HG03432 (cell line): ENCODE data around the gene CLDN6.
A peak's percentile ranks its signal among the peaks of the same experiment; 100 is the strongest.

Source experiments
- ATAC-seq: cut with Tn5 transposase; IDR thresholded peaks from one replicate; pipeline ENCODE4 v1.9.1; 2021; ENCODE audit warnings: mild to moderate bottlenecking, moderate library complexity; ENCODE audit not compliant: unreplicated experiment

The CLDN6 gene

GRCh38 chr16:3029491-3030221, 11.7 kb upstream of the CLDN6 start:
- ATAC-seq, result no peak

- ATAC-seq, result no peak
Measured at GRCh38 chr16:3028716-3029319, 10.8 kb upstream of the CLDN6 start.

DNA sequence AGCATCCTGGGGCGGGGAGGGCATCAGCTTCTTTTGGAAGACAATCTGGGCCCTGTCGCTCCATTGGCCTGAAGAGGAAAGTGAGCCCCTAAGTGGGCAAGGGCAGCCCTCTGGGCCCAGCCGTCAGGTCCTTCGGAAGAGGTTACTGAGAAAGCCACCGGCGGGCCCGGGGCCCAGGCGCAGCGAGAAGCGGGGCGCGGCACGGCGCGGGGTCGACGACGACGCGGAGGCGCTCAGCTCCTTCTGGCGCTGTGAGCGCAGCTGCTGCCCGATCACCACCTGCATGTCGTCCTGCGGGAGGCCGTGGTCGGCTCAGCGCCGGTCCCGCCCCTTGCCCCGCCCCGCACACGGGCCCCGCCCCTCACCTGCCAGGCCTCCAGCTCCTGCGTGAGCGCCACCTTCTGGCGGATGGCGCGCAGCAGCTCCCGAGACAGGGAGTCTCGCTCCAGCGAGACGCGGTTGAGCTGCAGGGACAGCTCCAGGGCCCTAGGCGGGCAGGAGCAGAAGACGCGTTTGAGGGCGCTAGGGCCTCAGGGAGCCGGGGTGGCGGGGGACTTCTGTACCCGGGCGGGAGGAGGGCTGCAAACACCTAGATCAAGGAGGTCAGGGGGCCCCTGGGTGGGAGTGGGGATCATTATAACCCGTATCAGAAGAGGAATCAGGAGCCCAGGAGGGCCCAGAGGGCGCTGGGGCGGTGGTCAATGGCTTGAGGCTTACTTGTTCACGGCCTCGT, 10.2 kb upstream of the CLDN6 start:
- peak; percentile 27 for ATAC-seq

- ATAC-seq, result no peak
Measured at GRCh38 chr16:3027489-3027795, 9.5 kb upstream of the CLDN6 start.

DNA sequence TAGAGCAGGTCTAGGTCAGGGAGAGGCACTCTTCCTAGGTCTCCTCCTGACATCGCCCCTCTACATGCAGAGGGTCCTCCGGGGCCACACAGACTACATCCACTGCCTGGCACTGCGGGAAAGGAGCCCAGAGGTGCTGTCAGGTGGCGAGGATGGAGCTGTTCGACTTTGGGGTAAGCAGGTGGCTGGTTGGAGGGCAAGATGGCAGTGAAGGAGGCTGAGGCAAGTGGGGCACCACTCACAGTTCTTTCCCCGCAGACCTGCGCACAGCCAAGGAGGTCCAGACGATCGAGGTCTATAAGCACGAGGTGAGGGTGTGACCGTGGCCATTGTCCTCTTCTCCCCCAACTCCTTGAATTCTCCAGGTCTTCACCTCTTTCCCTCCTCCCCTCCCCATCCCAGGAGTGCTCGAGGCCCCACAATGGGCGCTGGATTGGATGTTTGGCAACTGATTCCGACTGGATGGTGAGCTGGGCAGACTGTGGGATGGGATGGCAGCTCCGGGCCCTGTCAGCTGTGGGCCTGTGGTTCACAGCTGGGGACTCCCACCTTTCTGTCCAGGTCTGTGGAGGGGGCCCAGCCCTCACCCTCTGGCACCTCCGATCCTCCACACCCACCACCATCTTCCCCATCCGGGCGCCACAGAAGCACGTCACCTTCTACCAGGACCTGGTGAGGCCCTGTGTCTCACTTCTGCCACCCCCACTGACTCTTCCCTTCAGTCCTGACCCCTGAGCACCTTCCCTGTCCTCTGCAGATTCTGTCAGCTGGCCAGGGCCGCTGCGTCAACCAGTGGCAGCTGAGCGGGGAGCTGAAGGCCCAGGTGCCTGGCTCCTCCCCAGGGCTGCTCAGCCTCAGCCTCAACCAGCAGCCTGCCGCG, 8.9 kb upstream of the CLDN6 start:
- no peak for ATAC-seq

GRCh38 chr16:3026003-3026378, 8.0 kb upstream of the CLDN6 start:
- ATAC-seq, result no peak

DNA sequence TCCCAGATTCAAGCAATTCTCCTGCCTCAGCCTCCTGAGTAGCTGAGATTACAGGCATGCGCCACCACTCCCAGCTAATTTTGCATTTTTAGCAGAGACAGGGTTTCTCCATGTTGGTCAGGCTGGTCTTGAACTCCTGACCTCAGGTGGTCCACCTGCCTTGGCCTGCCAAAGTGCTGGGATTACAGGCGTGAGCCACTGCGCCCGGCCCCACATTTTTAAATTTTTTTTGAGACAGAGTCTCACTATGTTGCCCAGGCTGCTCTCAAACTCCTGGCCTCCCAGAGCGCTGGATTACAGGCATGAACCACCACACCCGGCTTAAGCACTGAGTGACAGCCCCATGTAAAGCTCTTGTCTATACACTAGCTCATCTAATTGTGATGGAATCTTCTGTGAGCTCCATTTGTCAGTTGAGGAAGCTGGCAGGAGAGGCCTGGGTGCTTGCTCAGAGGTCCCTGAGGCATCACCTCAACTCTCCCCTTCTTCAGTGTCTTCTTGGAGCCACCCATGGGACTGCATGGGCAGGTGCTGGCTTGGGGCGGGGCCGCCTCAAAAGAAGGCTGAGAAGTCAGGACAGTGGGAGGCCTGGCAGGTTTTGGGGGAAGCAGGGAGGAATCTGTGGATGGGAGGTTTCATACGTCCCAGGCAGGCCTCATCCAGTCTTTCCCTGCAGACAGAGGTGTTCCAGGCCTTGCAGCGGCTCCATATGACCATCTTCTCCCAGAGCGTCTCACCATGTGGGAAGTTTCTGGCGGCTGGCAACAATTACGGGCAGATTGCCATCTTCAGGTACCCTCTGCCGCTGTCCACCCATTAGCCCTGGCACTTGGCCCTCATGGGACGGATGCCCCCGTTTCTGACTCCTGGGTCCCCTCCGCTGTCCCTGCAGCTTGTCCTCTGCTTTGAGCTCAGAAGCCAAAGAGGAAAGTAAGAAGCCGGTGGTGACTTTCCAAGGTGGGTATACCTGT, 7.3 kb upstream of the CLDN6 start:
- ATAC-seq, result no peak

GRCh38 chr16:3023669-3024478, 5.9 kb upstream of the CLDN6 start, which contains the start of the genes HCFC1R1 and THOC6:
Gene HCFC1R1 (minus strand): TSS chr16:3023942. CDS start chr16:3023941, 1 bp downstream.
Gene THOC6 (plus strand): TSS chr16:3024035. CDS start chr16:3024327, 292 bp downstream.
- ATAC-seq, result peak; percentile 75

DNA sequence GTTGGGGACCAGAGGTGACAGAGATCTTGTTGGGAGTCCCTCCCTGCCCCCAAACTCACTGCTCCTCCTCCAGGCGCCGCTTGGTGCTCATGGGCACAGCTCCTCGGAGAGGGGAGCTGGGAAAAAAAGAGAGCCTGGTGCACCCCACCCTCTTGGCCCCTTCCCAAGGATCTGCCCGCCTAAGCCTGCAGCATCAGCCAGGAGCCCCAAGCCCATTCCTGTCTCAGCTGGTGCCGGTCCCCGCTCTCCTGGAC, 5.4 kb upstream of the CLDN6 start:
- ATAC-seq, result no peak

GRCh38 chr16:3022684-3023414, 4.9 kb upstream of the CLDN6 start:
- ATAC-seq, result no peak

DNA sequence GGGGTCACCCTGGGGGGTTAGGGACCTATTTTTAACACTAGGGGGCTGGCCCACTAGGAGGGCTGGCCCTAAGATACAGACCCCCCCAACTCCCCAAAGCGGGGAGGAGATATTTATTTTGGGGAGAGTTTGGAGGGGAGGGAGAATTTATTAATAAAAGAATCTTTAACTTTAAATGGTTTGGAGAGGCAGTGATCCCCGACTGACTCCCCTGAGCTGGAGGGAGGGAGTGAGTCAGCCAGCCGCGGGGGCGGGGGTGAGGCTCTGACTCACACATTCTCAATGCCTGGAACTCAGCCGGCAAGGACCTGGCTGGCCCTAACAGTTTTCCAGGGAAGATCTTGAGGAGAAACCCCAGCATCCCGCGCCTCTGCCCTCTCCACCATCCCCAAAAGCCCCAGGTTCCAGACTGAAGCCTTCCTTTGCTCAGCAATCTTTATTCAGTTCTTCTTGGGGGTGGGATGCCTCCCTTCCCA, 4.3 kb upstream of the CLDN6 start:
- no peak for ATAC-seq

DNA sequence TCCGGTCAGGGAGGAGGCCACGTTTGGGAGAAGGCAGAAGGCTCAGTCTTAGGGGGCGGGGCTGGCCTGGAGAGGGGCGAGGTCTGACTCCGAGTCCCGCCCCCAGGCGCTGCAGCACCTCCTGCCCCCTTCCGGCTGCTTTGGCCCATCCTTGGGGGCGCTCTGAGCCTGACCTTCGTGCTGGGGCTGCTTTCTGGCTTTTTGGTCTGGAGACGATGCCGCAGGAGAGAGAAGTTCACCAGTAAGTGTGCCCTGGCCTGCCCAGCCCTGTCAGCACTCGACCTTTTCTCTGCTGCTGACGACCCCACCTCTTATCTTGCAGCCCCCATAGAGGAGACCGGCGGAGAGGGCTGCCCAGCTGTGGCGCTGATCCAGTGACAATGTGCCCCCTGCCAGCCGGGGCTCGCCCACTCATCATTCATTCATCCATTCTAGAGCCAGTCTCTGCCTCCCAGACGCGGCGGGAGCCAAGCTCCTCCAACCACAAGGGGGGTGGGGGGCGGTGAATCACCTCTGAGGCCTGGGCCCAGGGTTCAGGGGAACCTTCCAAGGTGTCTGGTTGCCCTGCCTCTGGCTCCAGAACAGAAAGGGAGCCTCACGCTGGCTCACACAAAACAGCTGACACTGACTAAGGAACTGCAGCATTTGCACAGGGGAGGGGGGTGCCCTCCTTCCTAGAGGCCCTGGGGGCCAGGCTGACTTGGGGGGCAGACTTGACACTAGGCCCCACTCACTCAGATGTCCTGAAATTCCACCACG, 3.6 kb upstream of the CLDN6 start:
- peak; percentile 30 for ATAC-seq

DNA sequence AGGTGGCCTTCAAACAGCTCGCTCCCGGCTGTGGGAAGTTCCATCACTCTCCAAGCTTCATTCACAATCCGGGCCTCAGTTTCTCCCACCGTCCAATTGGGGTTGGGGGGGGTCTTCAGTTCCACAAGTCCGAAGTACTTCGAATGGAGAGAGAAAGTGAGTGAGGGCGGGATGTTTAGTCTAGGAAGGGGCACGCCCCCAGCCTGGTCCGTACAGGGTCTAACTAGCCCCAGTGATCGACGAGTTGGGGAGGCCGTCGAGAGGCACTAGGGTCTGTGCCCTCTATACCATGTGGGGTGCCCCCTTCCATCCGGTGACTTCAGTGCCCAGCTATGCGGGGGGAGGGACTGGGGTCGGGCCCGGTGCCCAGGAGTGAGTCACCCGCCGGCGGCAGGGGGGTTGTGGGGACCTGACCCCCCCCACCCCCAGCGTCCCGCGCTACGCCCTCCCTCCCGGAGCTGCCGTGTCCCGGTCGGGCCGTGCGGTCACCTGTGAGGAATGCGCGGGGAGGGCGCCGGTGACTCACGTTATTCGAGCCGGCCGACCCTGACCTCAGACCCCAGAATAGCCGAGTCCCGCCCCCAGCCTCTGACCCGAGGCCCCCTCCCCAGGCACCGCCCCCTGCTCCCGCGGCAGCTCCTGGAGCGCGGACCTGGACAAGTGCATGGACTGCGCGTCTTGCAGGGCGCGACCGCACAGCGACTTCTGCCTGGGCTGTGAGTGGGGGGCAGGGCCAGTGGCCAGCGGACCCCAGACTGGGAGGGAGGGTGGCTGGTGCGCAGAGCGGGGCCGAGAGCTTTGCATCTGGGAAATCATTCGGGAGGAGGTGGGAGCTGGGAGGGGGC, 2.8 kb upstream of the CLDN6 start:
- no peak for ATAC-seq

DNA sequence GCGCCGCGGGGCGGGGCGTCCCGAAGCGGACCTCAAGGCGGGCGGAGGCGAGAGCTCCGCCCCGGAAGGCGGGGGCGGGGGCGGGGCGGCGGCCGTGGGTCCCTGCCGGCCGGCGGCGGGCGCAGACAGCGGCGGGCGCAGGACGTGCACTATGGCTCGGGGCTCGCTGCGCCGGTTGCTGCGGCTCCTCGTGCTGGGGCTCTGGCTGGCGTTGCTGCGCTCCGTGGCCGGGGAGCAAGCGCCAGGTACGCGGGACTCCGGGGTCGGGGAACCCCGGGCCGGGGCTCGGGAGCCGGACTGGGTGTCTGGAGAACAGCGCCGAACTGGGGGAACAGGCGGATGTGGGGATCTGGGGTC, 2.2 kb upstream of the CLDN6 start, which contains the start of gene TNFRSF12A:
Gene TNFRSF12A (plus strand): TSS at position 122 of the 357 bp plus-strand sequence. CDS start 30 bp downstream, at position 152.
- no peak for ATAC-seq

GRCh38 chr16:3019594-3020246, 1.7 kb upstream of the CLDN6 start:
- ATAC-seq, result no peak

DNA sequence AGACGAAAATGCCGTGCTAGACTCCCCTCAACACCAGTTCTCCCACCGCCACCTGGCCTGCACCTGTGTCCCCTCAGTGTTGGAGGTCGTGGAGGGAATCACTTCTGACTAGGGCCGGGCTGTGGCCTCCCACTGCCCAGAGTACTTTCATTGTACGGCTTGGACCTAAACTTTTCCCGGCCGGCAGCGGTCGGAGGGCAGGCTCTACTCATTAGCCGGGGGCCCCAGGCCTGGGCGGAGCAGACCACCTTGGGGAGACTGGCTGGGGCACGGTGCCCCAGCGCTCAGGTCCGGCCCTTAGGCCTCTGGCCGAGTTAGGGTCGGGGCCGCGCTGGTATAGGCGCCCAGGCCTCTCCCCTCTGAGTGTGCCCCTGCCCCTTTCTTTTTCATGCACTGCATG, 639 bp downstream of the CLDN6 start:
- no peak for ATAC-seq
